ENCODE results near the gene RAVER2. TPM values are rescaled to one million over a fixed set of nuclear protein-coding genes. Genes with fewer than 3 reads are reported as not detected.

Gene RAVER2
- total RNA-seq, 4 donors from 2014 or later, result 12.5 to 32.9 (median 32.0) TPM

- TF ChIP-seq POLR2AphosphoS5 (IDR thresholded peaks at IDR 0.05), result no peak
- no peak for TF ChIP-seq EP300 (IDR thresholded peaks at IDR 0.05)
- no peak for TF ChIP-seq CTCF (IDR thresholded peaks at IDR 0.05)
- TF ChIP-seq POLR2A (IDR thresholded peaks at IDR 0.05), result no peak
- WGBS, 2 donors (ENCODE audit: low coverage in 1 of 2), result 59 to 71% methylated on average over 4 to 5 of the region's 5 CpGs
Observed at GRCh38 chr1:64748706-64749105, 3.8 kb downstream of the RAVER2 start.

GRCh38 chr1:64750092-64750491 lies 5.2 kb downstream of the RAVER2 start:
- H3K27ac ChIP-seq, result no peak overlapping the region
- no peaks in the 10 kb centered on the region for H3K9me3 ChIP-seq
- no peak overlapping the region for H3K4me3 ChIP-seq
- peaks cover 5 to 62% (median 7%) of the 10 kb centered on the region in 3 donors for H3K4me1 ChIP-seq
- TF ChIP-seq CTCF (IDR thresholded peaks at IDR 0.05), result no peak
- no peak for TF ChIP-seq POLR2AphosphoS5 (IDR thresholded peaks at IDR 0.05)
- no peak for TF ChIP-seq POLR2A (IDR thresholded peaks at IDR 0.05)
- TF ChIP-seq EP300 (IDR thresholded peaks at IDR 0.05), result no peak
- WGBS, 2 donors (ENCODE audit: low coverage in 1 of 2), result 15 to 33% methylated on average over 1 of the region's 1 CpG
- no peak for ATAC-seq
- no peaks in the 10 kb centered on the region for H3K36me3 ChIP-seq
- no peaks in the 10 kb centered on the region for H3K27me3 ChIP-seq

More at GRCh38 chr1:64748706-64749105, 3.8 kb downstream of the RAVER2 start:
- Histone ChIP-seq H3K36me3 (no peaks in the 10 kb centered on the region), H3K27ac (peak overlapping the region in 1 of 4 donors; percentile 12), H3K4me1 (peaks cover 5 to 60% (median 7%) of the 10 kb centered on the region in 3 donors), H3K27me3 (no peaks in the 10 kb centered on the region), H3K9me3 (no peaks in the 10 kb centered on the region), H3K4me3 (no peak overlapping the region)
- ATAC-seq, result no peak

- no peak overlapping the region for H3K27ac ChIP-seq
- no peak for TF ChIP-seq POLR2AphosphoS5 (IDR thresholded peaks at IDR 0.05)
- no peak for TF ChIP-seq CTCF (IDR thresholded peaks at IDR 0.05)
- no peaks in the 10 kb centered on the region for H3K36me3 ChIP-seq
- no peak overlapping the region for H3K4me3 ChIP-seq
- no peak for ATAC-seq
- H3K27me3 ChIP-seq, result no peaks in the 10 kb centered on the region
- no peaks in the 10 kb centered on the region for H3K9me3 ChIP-seq
- peaks cover 5 to 67% (median 10%) of the 10 kb centered on the region in 3 donors for H3K4me1 ChIP-seq
Observed at GRCh38 chr1:64750875-64751274, 6.0 kb downstream of the RAVER2 start.

GRCh38 chr1:64754173-64754572 lies 9.3 kb downstream of the RAVER2 start:
- H3K27ac ChIP-seq, result no peak overlapping the region
- WGBS, 2 donors (ENCODE audit: low coverage in 1 of 2), result 48 to 83% methylated on average over 3 of the region's 3 CpGs
- ATAC-seq, result no peak
- H3K36me3 ChIP-seq, result no peaks in the 10 kb centered on the region
- no peak overlapping the region for H3K4me3 ChIP-seq
- no peak for TF ChIP-seq CTCF (IDR thresholded peaks at IDR 0.05)
- TF ChIP-seq EP300 (IDR thresholded peaks at IDR 0.05), result no peak
- no peak for TF ChIP-seq POLR2AphosphoS5 (IDR thresholded peaks at IDR 0.05)
- no peak for TF ChIP-seq POLR2A (IDR thresholded peaks at IDR 0.05)
- H3K9me3 ChIP-seq, result no peaks in the 10 kb centered on the region
- H3K4me1 ChIP-seq, result peaks cover 0 to 36% (median 3%) of the 10 kb centered on the region in 3 donors
- no peaks in the 10 kb centered on the region for H3K27me3 ChIP-seq

GRCh38 chr1:64755361-64755760 lies 10.5 kb downstream of the RAVER2 start:
- H3K4me1 ChIP-seq, result peaks cover 0 to 28% (median 3%) of the 10 kb centered on the region in 3 donors
- H3K36me3 ChIP-seq, result no peaks in the 10 kb centered on the region
- no peak for ATAC-seq
- no peak overlapping the region for H3K27ac ChIP-seq
- H3K9me3 ChIP-seq, result no peaks in the 10 kb centered on the region
- H3K27me3 ChIP-seq, result no peaks in the 10 kb centered on the region
- 43 to 58% methylated on average over 1 to 2 of the region's 2 CpGs for WGBS, 2 donors (ENCODE audit: low coverage in 1 of 2)
- TF ChIP-seq CTCF (IDR thresholded peaks at IDR 0.05) (no peak), POLR2A (IDR thresholded peaks at IDR 0.05) (no peak), EP300 (IDR thresholded peaks at IDR 0.05) (no peak), POLR2AphosphoS5 (IDR thresholded peaks at IDR 0.05) (no peak)
- H3K4me3 ChIP-seq, result no peak overlapping the region

All from gastroesophageal sphincter (tissue), 4 donors.